Ascending aorta (tissue), 2 donors: ENCODE measurements around the gene FBXW12. TPM values are rescaled to one million over a fixed set of nuclear protein-coding genes. Genes with fewer than 3 reads are reported as not detected.

ENCODE experiments used
- DNase-seq, 2 donors: peaks; one replicate each; pipeline ENCODE4 v3.0.0-alpha.2; 2019; ENCODE audit warnings: low spot score in 2 of 2
- H3K27ac ChIP-seq, 2 donors: fragments of 200-600 bp; sonication (generic); one replicate each; pipeline ENCODE4 v1.5.1; 2016 to 2017; ENCODE audit warnings: mild to moderate bottlenecking in 1 of 2
- H3K27me3 ChIP-seq: fragments of 200-600 bp; sonication (generic); one replicate; pipeline ENCODE4 v1.5.1; 2017
- H3K36me3 ChIP-seq, 2 donors: fragments of 200-600 bp; sonication (generic); one replicate each; pipeline ENCODE4 v1.5.1; 2016
- H3K4me1 ChIP-seq, 2 donors: fragments of 200-600 bp; sonication (generic); one replicate each; pipeline ENCODE4 v1.5.1; 2016 to 2017; ENCODE audit warnings: mild to moderate bottlenecking in 1 of 2
- H3K4me3 ChIP-seq, 2 donors: fragments of 200-600 bp; sonication (generic); one replicate each; pipeline ENCODE4 v1.5.1; 2016 to 2017; ENCODE audit warnings: mild to moderate bottlenecking in 1 of 2
- H3K9me3 ChIP-seq, 2 donors: fragments of 200-600 bp; sonication (generic); one replicate each; pipeline ENCODE4 v1.5.1; 2016
- CTCF ChIP-seq, 3 experiments: fragments of 200-600 bp in 2 of 3; fragments of 450-650 bp in 1 of 3; sonication (generic) in 2 of 3; IDR thresholded peaks; one replicate each; pipeline ENCODE4 v1.5.1; 2016 to 2019; ENCODE audit warnings: antibody characterized with exemption in 3 of 3, mild to moderate bottlenecking in 1 of 3, moderate library complexity in 1 of 3
- intact Hi-C: fragments of 100-400 bp; cut with DNase I; formaldehyde crosslinking; loops from one replicate; pipeline ENCODE4 v1.15.1; 2023
- total RNA-seq: library from RNA; depleted of rRNA; stranded (reverse); fragments of >200 nt; gene quantifications from one replicate; pipeline ENCODE4 v1.1.0, GENCODE V29; 2016

The FBXW12 gene
- total RNA-seq, 1 donor from 2014 or later, result not detected

- TF ChIP-seq CTCF (IDR thresholded peaks at IDR 0.05), result no peak
- intact Hi-C loops, result no loop called here
These were observed 2.2 kb upstream of the FBXW12 start for GRCh38 chr3:48369693-48370332.

GRCh38 chr3:48370333-48370713 is 1.7 kb upstream of the FBXW12 start:
- no peaks in the 10 kb centered on the region for H3K27me3 ChIP-seq
- intact Hi-C loops, result no loop called here

More at GRCh38 chr3:48369693-48370332, 2.2 kb upstream of the FBXW12 start:
- H3K27me3 ChIP-seq, result no peaks in the 10 kb centered on the region
- DNase-seq, result no peak
- no peaks in the 10 kb centered on the region for H3K9me3 ChIP-seq
- no peaks in the 10 kb centered on the region for H3K36me3 ChIP-seq
- no peak overlapping the region for H3K4me3 ChIP-seq
- no peak overlapping the region for H3K27ac ChIP-seq
- H3K4me1 ChIP-seq, result no peaks in the 10 kb centered on the region

GRCh38 chr3:48372377-48372770 is 355 bp downstream of the FBXW12 start:
- no peak for TF ChIP-seq CTCF (IDR thresholded peaks at IDR 0.05)
- Histone ChIP-seq H3K27ac (no peak overlapping the region), H3K36me3 (no peaks in the 10 kb centered on the region), H3K4me3 (no peak overlapping the region), H3K4me1 (no peaks in the 10 kb centered on the region), H3K9me3 (no peaks in the 10 kb centered on the region), H3K27me3 (no peaks in the 10 kb centered on the region)
- no peak for DNase-seq
- intact Hi-C loops, result no loop called here

More at GRCh38 chr3:48370333-48370713, 1.7 kb upstream of the FBXW12 start:
- DNase-seq, result no peak
- TF ChIP-seq CTCF (IDR thresholded peaks at IDR 0.05), result no peak
- Histone ChIP-seq H3K4me3 (no peak overlapping the region), H3K9me3 (no peaks in the 10 kb centered on the region), H3K36me3 (no peaks in the 10 kb centered on the region), H3K27ac (no peak overlapping the region), H3K4me1 (no peaks in the 10 kb centered on the region)

GRCh38 chr3:48372862-48373435 is 930 bp downstream of the FBXW12 start:
- H3K36me3 ChIP-seq, result no peaks in the 10 kb centered on the region
- H3K27ac ChIP-seq, result no peak overlapping the region
- H3K9me3 ChIP-seq, result no peaks in the 10 kb centered on the region
- intact Hi-C loops, result no loop called here
- no peaks in the 10 kb centered on the region for H3K4me1 ChIP-seq
- no peak for DNase-seq
- H3K4me3 ChIP-seq, result no peak overlapping the region
- TF ChIP-seq CTCF (IDR thresholded peaks at IDR 0.05), result no peak
- no peaks in the 10 kb centered on the region for H3K27me3 ChIP-seq

GRCh38 chr3:48387634-48388033 is 15.6 kb downstream of the FBXW12 start:
- H3K4me3 ChIP-seq, result no peak overlapping the region
- no peak for DNase-seq
- intact Hi-C loops, result no loop called here
- H3K27me3 ChIP-seq, result no peaks in the 10 kb centered on the region
- no peaks in the 10 kb centered on the region for H3K4me1 ChIP-seq
- peaks cover 0 to 8% of the 10 kb centered on the region in 2 donors for H3K9me3 ChIP-seq
- TF ChIP-seq CTCF (IDR thresholded peaks at IDR 0.05), result no peak
- H3K27ac ChIP-seq, result no peak overlapping the region
- H3K36me3 ChIP-seq, result no peaks in the 10 kb centered on the region
